ENCODE measurements around the gene LGR6.
"Not testable (repeated sequence)": the region's sequence is repeated elsewhere in the genome, so short reads cannot be mapped to it uniquely, and the experiment has no call there.

The LGR6 gene, protein sequence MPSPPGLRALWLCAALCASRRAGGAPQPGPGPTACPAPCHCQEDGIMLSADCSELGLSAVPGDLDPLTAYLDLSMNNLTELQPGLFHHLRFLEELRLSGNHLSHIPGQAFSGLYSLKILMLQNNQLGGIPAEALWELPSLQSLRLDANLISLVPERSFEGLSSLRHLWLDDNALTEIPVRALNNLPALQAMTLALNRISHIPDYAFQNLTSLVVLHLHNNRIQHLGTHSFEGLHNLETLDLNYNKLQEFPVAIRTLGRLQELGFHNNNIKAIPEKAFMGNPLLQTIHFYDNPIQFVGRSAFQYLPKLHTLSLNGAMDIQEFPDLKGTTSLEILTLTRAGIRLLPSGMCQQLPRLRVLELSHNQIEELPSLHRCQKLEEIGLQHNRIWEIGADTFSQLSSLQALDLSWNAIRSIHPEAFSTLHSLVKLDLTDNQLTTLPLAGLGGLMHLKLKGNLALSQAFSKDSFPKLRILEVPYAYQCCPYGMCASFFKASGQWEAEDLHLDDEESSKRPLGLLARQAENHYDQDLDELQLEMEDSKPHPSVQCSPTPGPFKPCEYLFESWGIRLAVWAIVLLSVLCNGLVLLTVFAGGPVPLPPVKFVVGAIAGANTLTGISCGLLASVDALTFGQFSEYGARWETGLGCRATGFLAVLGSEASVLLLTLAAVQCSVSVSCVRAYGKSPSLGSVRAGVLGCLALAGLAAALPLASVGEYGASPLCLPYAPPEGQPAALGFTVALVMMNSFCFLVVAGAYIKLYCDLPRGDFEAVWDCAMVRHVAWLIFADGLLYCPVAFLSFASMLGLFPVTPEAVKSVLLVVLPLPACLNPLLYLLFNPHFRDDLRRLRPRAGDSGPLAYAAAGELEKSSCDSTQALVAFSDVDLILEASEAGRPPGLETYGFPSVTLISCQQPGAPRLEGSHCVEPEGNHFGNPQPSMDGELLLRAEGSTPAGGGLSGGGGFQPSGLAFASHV

DNA sequence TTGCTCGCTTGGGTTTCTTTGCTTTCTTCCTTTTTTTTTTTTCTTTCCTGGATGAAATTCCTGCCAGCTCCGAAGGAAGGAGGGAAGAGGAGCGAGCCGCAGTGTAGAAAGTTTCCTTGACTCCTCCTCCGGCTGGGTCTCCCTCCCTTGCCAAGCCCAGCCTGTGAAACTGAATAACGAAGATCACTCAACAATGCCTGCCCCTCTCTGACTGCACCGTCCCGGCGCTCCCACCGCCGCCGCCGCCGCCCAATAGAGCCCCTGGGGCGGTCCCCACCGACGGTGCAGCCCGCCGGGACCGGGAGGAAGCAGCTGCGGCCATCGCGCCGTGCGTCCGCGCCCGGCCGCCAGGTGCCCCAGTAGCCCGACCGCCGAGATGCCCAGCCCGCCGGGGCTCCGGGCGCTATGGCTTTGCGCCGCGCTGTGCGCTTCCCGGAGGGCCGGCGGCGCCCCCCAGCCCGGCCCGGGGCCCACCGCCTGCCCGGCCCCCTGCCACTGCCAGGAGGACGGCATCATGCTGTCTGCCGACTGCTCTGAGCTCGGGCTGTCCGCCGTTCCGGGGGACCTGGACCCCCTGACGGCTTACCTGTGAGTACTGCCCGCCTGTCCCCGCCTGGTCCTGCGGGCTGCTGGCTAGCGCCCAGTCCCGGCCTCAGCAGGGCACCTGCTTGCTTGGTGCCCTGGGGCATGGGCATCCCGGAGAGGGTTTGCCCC is at the start of gene LGR6:
Gene LGR6, plus strand, starts transcription at position 186 of the 714 bp plus-strand sequence. Its CDS starts 191 bp downstream, at position 377.
- DNase-seq = no peak

DNA sequence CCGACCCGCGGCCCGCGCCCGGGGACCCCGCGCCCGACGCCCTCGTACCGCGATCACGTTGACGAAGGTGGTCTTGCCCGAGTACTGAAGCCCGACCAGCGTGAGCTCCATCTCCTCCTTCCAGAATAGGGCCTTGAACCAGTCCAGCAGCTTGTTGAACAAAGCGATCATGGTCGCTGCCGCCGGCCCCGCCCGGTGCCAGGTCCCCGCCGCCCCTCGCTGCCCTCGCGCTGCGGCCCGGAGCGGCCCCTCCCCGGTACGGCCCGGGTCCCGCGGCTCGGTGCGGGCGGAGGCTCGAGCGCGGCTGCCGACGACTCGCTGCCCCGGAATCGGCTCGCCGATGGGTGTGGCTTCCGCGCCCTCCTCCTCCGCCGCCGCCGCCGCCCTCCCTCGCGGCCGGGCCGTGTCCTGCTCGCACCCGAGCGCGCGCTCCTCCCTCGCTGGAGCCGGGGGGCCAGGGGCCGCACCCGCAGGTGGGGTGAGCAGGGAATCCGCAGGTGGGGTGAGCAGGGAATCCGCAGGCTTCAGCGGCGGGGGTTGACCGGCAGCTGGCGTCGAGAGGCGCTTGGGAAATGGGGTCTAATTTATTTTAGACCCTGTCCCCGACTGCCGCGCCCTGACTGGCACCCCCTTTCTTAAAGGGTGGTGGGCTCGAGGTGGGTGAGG is 49.1 kb upstream of the LGR6 start, which contains the start of gene ARL8A:
Gene ARL8A, minus strand, starts transcription at position 336 of the 666 bp plus-strand sequence. Its CDS starts 165 bp downstream, at position 171.
- peak; percentile 76 for DNase-seq

DNA sequence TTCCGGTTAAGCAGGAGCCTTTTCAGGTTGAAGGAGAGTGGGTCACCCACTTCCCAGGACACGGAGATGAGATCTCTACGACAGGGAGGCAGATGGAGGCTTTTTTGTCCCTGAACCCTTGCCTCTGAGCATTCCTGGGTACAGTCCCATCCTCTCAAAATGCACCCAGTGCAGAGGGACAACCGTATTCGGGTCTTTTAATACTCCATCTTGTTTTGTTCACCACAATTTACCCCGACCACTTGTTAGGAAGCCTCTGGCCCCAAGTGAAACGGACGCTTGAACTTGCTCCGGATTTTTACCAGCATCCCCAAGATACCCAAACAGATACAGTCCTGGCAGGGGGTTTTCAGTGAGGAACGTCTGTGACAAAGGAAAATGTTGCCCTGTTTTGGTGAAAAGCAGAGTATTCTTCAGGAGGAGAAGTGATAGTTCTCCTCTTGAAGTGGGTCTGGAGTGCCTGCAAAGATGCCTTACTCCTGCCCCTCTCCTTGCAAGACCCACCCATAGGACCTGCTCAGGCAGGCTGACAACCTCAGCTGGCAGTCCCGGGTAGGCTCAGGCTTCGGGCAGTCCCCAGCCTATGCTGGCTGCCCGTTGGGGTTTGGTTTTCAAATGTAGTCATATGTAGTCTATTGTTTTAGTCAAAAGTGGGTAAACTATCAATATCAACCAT is 48.4 kb upstream of the LGR6 start:
- DNase-seq = no peak

- not testable (repeated sequence) for DNase-seq
Measured at GRCh38 chr1:202145744-202146140, 47.9 kb upstream of the LGR6 start.

GRCh38 chr1:202146279-202146678 is 47.3 kb upstream of the LGR6 start:
- no peak for DNase-seq

DNA sequence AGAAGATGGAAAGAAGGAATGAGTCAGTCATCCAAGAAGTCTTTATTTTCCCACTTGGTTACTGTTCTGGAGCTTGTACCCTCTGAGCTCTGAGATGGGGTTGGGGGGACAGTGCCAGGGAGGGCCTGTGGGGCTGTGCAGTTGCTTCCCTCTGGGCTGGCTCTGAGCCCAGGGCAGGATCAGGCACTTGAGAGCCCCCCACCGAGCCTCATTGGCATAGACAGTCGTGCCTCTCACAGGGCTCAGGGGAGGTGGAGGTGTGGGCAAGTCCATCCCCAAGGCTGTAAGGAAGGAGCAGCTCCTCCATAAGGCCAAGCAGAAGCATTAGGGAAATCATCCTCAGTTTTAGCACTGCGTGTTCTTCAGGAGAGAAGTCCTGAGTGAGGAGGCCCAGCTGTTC is 46.6 kb upstream of the LGR6 start:
- no peak for DNase-seq

DNA sequence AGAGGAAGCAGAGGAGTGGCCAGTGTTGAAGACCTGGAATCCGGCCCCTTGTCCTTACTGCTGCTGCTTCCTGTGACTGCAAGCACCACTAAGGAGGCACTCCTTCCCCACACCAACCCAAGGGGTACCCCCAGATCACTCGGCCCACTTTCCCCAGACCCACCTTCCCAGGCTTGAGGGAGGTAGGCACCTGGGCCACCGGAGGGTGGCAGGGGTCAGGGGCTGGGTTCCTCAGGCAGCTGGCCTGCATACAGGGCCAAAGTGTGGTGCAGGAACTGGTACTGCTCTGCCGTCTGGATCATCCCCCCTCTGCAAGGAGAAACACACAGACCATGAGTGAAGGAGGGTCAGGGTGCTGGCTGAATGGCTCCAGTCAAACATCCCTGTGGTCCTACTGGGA is 45.2 kb upstream of the LGR6 start:
- DNase-seq = no peak

DNA sequence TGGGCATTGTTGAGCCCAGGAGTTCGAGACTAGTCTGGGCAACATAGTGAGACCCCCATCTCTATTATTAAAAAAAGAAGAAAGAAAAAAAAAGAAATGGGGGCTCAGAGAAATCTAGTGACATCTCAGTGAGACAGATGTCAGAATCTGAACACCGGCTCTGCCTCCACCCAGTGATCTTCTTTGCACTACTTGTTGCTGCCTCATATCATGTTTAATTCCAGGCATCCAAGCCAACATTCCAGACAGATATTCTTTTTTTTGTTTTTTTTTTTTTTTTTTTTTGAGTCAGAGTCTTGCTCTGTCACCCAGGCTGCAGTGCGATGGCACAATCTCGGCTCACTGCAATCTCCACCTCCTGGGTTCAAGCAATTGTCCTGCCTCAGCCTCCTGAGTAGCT is 44.0 kb upstream of the LGR6 start:
- no peak for DNase-seq

DNA sequence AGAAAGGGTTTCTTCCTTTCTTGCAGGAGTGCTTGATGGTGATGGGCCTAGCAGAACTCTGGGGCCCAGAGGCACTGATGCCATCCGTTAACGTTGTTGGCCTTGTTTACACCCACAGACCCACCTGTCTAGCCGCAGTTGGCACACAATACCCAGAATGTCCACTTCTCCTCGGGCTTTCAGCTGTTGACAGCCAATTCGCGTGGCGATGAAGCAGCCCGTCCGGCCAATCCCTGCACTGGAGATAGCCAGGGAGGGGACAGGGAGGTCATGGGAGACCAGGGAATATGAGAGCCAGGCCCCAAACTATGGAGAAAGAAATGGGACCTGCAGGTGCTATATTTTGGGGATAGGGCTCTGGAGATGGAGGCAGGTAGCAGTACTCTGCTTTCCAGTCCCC is 43.4 kb upstream of the LGR6 start:
- no peak for DNase-seq

GRCh38 chr1:202150602-202151001 is 43.0 kb upstream of the LGR6 start:
- no peak for DNase-seq

DNA sequence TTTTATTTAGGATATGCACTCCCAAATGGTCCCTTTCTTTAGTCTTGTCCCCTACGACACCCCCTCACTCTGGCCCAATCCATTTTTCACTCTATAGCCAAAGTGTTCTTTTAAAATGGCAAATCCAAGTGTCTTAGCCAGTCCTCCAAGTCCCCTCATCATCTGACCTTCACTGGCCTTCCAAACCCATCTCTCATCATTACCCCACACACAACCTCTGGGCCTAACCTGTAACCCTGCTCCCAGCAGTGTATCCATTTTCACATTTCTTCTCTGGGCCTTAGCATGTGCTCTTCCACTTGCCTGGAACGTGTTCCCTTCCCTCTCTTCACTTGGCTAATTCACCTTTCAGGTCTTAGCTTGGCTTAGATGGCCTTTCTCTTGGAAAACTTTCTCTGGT is 42.6 kb upstream of the LGR6 start:
- no peak for DNase-seq

- DNase-seq = no peak
Measured at GRCh38 chr1:202152399-202152798, 41.2 kb upstream of the LGR6 start.

DNA sequence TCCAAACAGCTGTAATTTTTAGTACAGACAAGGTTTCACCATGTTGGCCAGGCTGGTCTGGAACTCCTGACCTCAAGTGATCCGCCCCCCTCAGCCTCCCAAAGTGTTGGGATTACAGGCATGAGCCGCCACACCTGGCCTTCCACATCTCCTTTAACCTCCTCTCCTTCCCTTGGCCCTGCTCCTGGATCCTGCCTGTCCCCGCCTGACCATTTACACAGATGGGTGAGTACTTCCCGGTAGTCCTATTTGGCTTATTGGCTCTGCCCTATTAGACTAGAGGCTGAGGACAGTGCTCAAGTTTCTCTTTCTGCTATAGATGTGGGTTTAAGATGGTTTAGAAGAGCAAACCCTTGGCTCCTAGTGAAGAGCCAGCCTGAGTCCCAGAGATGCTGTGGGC is 40.3 kb upstream of the LGR6 start:
- DNase-seq = no peak

DNA sequence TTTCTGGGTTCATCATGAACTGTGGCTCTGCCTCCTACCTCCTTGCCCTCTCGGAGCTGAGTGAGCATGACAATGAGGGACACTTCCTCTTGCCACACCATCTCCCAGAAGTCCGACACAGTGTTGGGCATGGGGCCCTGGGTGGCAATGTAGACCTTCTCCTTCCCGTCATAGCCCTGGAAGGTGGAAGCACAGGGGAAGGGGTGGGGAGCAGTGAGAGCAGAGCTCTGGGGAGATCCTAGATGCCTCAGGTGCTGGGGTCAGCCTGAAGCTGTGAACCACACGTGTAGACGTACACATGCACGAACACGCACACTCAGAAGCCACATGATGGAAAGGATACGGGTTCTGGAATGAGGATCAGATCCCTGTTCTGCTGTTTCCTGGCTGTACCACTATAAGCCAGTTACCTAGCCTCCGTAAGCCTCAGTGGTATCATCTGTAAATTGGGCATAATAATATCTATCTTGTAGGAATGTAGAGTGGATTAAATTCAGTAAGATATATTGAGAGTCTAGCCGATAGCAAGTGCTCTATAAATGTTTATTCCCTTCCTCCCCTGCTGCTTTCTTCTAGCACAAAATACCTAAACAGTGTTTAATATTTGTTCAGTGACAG is 39.3 kb upstream of the LGR6 start:
- DNase-seq = no peak

GRCh38 chr1:202154766-202155477 is 38.7 kb upstream of the LGR6 start:
- DNase-seq = peak; percentile 57

DNA sequence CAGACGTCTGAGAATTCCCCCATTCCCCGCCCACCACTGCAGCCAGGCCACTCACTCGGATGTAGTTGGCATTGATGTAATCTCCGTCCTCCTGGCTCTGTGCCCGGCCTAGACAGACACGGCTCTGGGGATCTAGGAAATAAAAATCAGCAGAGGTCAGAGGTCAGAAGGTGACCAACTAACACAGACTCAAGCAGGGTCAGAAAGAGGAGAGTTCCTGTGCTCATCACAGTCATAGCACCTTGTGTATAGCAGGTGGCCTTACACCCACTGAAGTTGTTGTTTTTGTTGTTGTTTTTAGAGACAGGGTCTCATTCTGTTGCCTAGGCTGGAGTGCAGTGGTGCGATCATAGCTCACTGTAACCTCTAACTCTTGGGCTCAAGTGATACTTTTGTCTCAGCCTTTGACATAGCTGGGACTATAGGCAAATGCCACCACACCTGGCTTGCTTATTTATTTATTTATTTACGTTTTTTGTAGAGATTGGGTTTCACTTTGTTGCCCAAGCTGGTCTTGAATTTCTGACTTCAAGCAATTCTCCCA is 38.0 kb upstream of the LGR6 start:
- no peak for DNase-seq

DNA sequence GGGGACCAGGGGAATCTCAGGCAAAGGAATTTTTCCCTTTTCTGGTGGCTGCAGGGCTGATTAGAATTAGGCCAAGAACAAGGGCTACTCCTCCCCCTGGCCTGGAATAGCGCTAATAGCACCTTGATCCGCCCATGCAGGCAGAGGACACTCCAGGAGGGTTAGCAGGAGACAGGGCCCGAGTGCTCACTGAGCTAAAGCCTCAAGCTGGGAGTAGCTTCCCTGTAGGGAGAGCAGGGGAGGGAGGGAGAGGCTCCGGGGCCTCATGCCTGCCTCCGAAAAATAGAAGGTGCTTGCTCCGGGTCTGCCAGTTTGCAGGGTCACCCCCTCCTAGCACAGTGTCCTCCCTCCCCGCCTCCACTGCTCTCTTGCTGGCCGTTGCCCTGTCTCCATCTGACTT is 37.0 kb upstream of the LGR6 start:
- DNase-seq = no peak

DNA sequence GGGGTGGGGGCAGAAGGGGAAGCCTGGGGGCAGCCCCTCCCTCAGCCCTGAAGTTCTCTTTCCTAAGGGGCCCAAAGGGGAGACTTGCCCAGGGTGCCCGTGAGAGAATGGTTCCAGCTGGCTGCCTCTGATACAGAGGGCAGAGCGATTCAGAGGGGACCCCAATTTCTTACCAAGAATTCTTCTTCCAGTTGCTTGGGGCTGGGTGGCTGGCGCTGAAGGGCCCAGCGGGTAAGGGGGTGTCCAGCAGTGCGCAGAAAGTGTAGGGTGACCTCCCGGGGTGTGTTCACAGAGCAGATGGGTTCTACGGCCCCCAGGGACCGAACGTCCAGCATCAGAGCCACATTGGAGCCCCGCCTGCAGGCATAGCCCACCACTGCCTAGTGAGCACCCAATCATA is 35.7 kb upstream of the LGR6 start:
- no peak for DNase-seq

GRCh38 chr1:202158810-202159533 is 34.6 kb upstream of the LGR6 start:
- no peak for DNase-seq
